Panc1 (cell line): ENCODE results near the gene NIPA2. TPM values are rescaled to one million over a fixed set of nuclear protein-coding genes. Genes with fewer than 3 reads are reported as not detected.

Experiments used
- ATAC-seq: fragments of 200-7000 bp; cut with Tn5 transposase; 2 replicates; pipeline ENCODE4 v1.9.1; 2020; ENCODE audit warnings: mild to moderate bottlenecking, moderate library complexity
- BruUV-seq: library from RNA; stranded (reverse); fragments of 400-500 nt; replicated peaks from 2 replicates; lab custom pipeline; 2021; lab: Mats Ljungman, UMichigan
- CTCF ChIA-PET: fragments of 300-600 bp; sonication (Branson Sonifier 250); formaldehyde crosslinking; loops from one replicate; lab custom pipeline; 2022; ENCODE audit warnings: antibody characterized with exemption; lab: Charles Lee
- POLR2A ChIA-PET: fragments of 300-600 bp; sonication (Branson Sonifier 250); formaldehyde crosslinking; loops from one replicate; lab custom pipeline; 2022; ENCODE audit warnings: antibody characterized with exemption; lab: Charles Lee
- DNase-seq: peaks from one replicate; pipeline ENCODE4 v3.0.0-alpha.2; 2010; ENCODE audit warnings: low read depth, low spot score
- H3K27ac ChIP-seq: 2 replicates; pipeline ENCODE4 v1.5.1; 2011; ENCODE audit warnings: mild to moderate bottlenecking, low read length, inconsistent platforms
- H3K27me3 ChIP-seq: fragments of 200-500 bp; sonication (Bioruptor generic); 2 replicates; pipeline ENCODE4 v1.6.0; 2014; ENCODE audit warnings: low read length, inconsistent platforms; ENCODE audit not compliant: control insufficient read depth, insufficient read depth
- H3K36me3 ChIP-seq: fragments of 200-500 bp; sonication (Bioruptor generic); 2 replicates; pipeline ENCODE4 v1.5.1; 2014; ENCODE audit warnings: inconsistent platforms, mild to moderate bottlenecking, low read length, moderate library complexity; ENCODE audit not compliant: control insufficient read depth, insufficient read depth
- H3K4me1 ChIP-seq: 2 replicates; pipeline ENCODE4 v1.5.1; 2011; ENCODE audit warnings: inconsistent platforms, mild to moderate bottlenecking, low read length, moderate library complexity; ENCODE audit not compliant: control insufficient read depth, insufficient read depth
- H3K4me3 ChIP-seq, 2 experiments: 2 replicates each; pipeline ENCODE4 v1.5.1; 2011 to 2012; ENCODE audit warnings: low read depth in 2 of 2, low read length in 2 of 2, mild to moderate bottlenecking in 2 of 2, inconsistent platforms in 1 of 2, moderate library complexity in 1 of 2
- H3K9me3 ChIP-seq: fragments of 200-500 bp; sonication (Bioruptor generic); 2 replicates; pipeline ENCODE4 v1.5.1; 2014; ENCODE audit warnings: low read depth, mild to moderate bottlenecking, inconsistent platforms, low read length, moderate library complexity; ENCODE audit not compliant: control insufficient read depth, insufficient read depth
- CTCF ChIP-seq: fragments of 450-650 bp; IDR thresholded peaks from 2 replicates; pipeline ENCODE4 v1.5.1; 2017; ENCODE audit warnings: mild to moderate bottlenecking
- POLR2AphosphoS5 ChIP-seq: IDR thresholded peaks from 2 replicates; pipeline ENCODE4 v1.6.1; 2012; ENCODE audit warnings: mild to moderate bottlenecking, low read depth, low read length, moderate library complexity
- REST ChIP-seq, 2 experiments: IDR thresholded peaks; 2 replicates each; pipeline ENCODE4 v1.6.1; 2011 to 2012; ENCODE audit warnings: low read depth in 2 of 2, control low read depth in 1 of 2, low read length in 1 of 2, mild to moderate bottlenecking in 1 of 2, moderate library complexity in 1 of 2; ENCODE audit not compliant: insufficient read depth in 1 of 2
- SIN3A ChIP-seq: IDR thresholded peaks from 2 replicates; pipeline ENCODE4 v1.6.1; 2012; ENCODE audit warnings: low read depth, mild to moderate bottlenecking, low read length, moderate library complexity, borderline replicate concordance; ENCODE audit not compliant: insufficient read depth
- TCF7L2 ChIP-seq: IDR thresholded peaks from 2 replicates; pipeline ENCODE4 v1.6.1; 2011; ENCODE audit warnings: mild to moderate bottlenecking, low read depth, low read length, inconsistent platforms
- in situ Hi-C: cut with HindIII; loops from 2 replicates; pipeline ENCODE4 v1.10.0; 2016; ENCODE audit warnings: low sequenced_read_pairs, low pct_unique_long_range_greater_than_20kb
- intact Hi-C: fragments of 100-400 bp; cut with micrococcal nuclease; formaldehyde crosslinking; loops from one replicate; pipeline ENCODE4 v1.10.0; 2022; ENCODE audit not compliant: unreplicated experiment
- total RNA-seq: library from RNA; stranded (reverse); gene quantifications from one replicate; pipeline ENCODE4 v1.2.1, GENCODE V29; 2021; ENCODE audit not compliant: unreplicated experiment

NIPA2 gene
- total RNA-seq, 1 experiment from 2014 or later, result 94.8 TPM

GRCh38 chr15:22810033-22810852, 28.2 kb upstream of the NIPA2 start:
- ChIA-PET CTCF (no interaction called here), POLR2A (no interaction called here)
- H3K9me3 ChIP-seq, result no peaks in the 10 kb centered on the region
- H3K27ac ChIP-seq, result no peak overlapping the region
- ATAC-seq (no peak), DNase-seq (no peak)
- no peaks in the 10 kb centered on the region for H3K27me3 ChIP-seq
- H3K4me1 ChIP-seq, result peaks cover 7% of the 10 kb centered on the region; the same call in 1 of the 2 replicates
- no peak overlapping the region for H3K4me3 ChIP-seq
- H3K36me3 ChIP-seq, result no peaks in the 10 kb centered on the region
- in situ Hi-C loops (no loop called here), intact Hi-C loops (no loop called here)
- no TSS peak for BruUV-seq
- TF ChIP-seq CTCF (no peak), REST (IDR thresholded peaks at IDR 0.05; ENCODE audit: insufficient read depth in 1 of 2, low read depth in 2 of 2, low read length in 1 of 2) (no peak), POLR2AphosphoS5 (no peak), TCF7L2 (no peak), SIN3A (no peak)

- POLR2A ChIA-PET, result no interaction called here
- Histone ChIP-seq H3K27me3 (no peaks in the 10 kb centered on the region), H3K4me3 (no peak overlapping the region), H3K27ac (no peak overlapping the region), H3K36me3 (no peaks in the 10 kb centered on the region; the same call in 1 of the 2 replicates), H3K4me1 (peaks cover 7% of the 10 kb centered on the region; the same call in 1 of the 2 replicates), H3K9me3 (no peaks in the 10 kb centered on the region)
- in situ Hi-C loops (no loop called here), intact Hi-C loops (no loop called here)
- CTCF ChIA-PET, result no interaction called here
- DNase-seq (no peak), ATAC-seq (no peak)
- no peak for TF ChIP-seq POLR2AphosphoS5
- TF ChIP-seq REST (IDR thresholded peaks at IDR 0.05; ENCODE audit: insufficient read depth in 1 of 2, low read depth in 2 of 2, low read length in 1 of 2), result no peak
- no peak for TF ChIP-seq CTCF
- TF ChIP-seq TCF7L2, result no peak
- TF ChIP-seq SIN3A, result no peak
- BruUV-seq, result no TSS peak
Observed at GRCh38 chr15:22810853-22811338, 27.6 kb upstream of the NIPA2 start.
